ENCODE measurements around the gene ARFGAP1.

DNA sequence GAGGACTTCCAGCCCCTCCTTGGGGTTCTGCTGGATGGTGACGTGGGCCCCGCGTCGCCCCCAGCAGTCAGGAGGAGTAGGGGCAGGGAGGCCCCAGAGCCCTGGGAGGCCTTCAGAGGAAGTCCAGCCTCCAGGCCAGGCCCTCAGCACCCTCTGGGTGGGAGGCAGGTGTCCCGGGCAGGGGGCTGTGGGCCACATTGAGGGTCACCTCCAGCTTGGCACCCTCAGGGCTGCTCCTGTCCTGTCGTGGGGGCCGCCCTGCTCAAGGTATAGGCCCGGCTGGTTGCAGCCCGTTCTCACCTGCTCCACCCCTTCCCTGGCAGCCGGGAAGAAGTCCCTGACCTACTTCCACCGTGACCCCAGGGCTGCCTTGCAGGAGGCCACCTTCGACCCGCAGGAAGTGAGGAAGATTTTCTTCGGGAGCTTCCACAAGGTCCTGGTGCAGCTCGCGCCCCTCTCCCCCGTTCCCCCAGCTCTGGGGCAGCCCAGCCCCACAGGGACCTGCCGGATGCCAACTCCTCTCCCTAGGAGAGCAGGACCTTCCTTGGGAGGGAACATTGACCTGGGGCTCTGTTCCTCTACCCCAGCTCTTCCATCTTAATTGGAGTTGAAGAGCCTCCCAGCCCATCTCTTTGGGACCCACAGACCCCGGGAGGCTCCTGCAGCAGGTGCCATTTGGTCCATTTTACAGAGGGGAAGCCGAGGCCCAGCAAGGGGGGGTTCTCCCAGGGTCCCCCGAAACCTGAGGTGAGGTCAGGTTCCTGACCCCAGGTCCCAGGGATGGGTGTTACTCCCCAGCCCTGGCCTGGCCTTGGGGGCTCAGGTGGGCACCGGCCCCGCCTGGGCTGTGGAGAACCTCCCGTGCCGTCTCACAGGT is 46.8 kb downstream of the ARFGAP1 start:
- TF ChIP-seq POLR2A (IDR thresholded peaks at IDR 0.05) = no peak
- TF ChIP-seq, protein P1, sequence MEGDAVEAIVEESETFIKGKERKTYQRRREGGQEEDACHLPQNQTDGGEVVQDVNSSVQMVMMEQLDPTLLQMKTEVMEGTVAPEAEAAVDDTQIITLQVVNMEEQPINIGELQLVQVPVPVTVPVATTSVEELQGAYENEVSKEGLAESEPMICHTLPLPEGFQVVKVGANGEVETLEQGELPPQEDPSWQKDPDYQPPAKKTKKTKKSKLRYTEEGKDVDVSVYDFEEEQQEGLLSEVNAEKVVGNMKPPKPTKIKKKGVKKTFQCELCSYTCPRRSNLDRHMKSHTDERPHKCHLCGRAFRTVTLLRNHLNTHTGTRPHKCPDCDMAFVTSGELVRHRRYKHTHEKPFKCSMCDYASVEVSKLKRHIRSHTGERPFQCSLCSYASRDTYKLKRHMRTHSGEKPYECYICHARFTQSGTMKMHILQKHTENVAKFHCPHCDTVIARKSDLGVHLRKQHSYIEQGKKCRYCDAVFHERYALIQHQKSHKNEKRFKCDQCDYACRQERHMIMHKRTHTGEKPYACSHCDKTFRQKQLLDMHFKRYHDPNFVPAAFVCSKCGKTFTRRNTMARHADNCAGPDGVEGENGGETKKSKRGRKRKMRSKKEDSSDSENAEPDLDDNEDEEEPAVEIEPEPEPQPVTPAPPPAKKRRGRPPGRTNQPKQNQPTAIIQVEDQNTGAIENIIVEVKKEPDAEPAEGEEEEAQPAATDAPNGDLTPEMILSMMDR (IDR thresholded peaks at IDR 0.05) = no peak

Data from uterus (tissue), 2 donors.